H1 (cell line): ENCODE results near the gene PFN4. TPM values are rescaled to one million over a fixed set of nuclear protein-coding genes. Genes with fewer than 3 reads are reported as not detected.

Source experiments
- CTCF ChIA-PET: fragments of 300-600 bp; sonication (Branson Sonifier 250); formaldehyde crosslinking; loops from one replicate; lab custom pipeline; 2021; ENCODE audit not compliant: partially characterized antibody; lab: Charles Lee
- POLR2A ChIA-PET: fragments of 300-600 bp; sonication (Branson Sonifier 250); formaldehyde crosslinking; loops from one replicate; lab custom pipeline; 2021; ENCODE audit warnings: inconsistent platforms; ENCODE audit not compliant: partially characterized antibody; lab: Charles Lee
- DNase-seq, 2 experiments: peaks; one replicate each; pipeline versions ENCODE4 v3.0.0 to v3.0.0-alpha.2; 2010 to 2022; ENCODE audit warnings: low spot score in 2 of 2, low read depth in 1 of 2, mixed read lengths in 1 of 2
- FAIRE-seq: peaks from 2 replicates; lab custom pipeline; 2011; peaks lifted over from hg19 to GRCh38; lab: Jason Lieb, UNC
- H2AFZ ChIP-seq: 2 replicates; pipeline ENCODE4 v1.8.1; 2012; ENCODE audit warnings: low read length, inconsistent platforms
- H2AK5ac ChIP-seq: 2 replicates; pipeline ENCODE4 v1.6.1; 2013; ENCODE audit warnings: low read depth, low read length
- H2BK120ac ChIP-seq: replicated peaks from 2 replicates; pipeline ENCODE3; 2013; ENCODE audit warnings: low read depth, low read length, inconsistent platforms
- H2BK12ac ChIP-seq: 2 replicates; pipeline ENCODE4 v1.6.1; 2013; ENCODE audit warnings: low read depth, low read length
- H2BK15ac ChIP-seq: 2 replicates; pipeline ENCODE4 v1.6.1; 2013; ENCODE audit warnings: low read length
- H2BK20ac ChIP-seq: 2 replicates; pipeline ENCODE4 v1.6.1; 2013; ENCODE audit warnings: low read length
- H2BK5ac ChIP-seq: 2 replicates; pipeline ENCODE4 v1.6.1; 2013; ENCODE audit warnings: low read depth, low read length
- H3K14ac ChIP-seq: 2 replicates; pipeline ENCODE4 v1.6.1; 2013; ENCODE audit warnings: inconsistent platforms; ENCODE audit not compliant: insufficient read length
- H3K18ac ChIP-seq: 2 replicates; pipeline ENCODE4 v1.6.1; 2013; ENCODE audit warnings: low read length; ENCODE audit errors: extremely low read depth
- H3K23ac ChIP-seq: 2 replicates; pipeline ENCODE4 v1.6.1; 2013; ENCODE audit warnings: inconsistent platforms; ENCODE audit not compliant: insufficient read length
- H3K23me2 ChIP-seq: 2 replicates; pipeline ENCODE4 v1.6.1; 2013; ENCODE audit warnings: low read depth, low read length
- H3K27ac ChIP-seq: 2 replicates; pipeline ENCODE4 v1.6.1; 2011; ENCODE audit warnings: low read depth, low read length, inconsistent platforms
- H3K27me3 ChIP-seq, 4 experiments: replicated peaks in 1 of 4; 1 replicate in 1 of 4; 2 replicates in 3 of 4; pipeline versions ENCODE4 v1.6.1 to v1.8.1; 2011 to 2013; ENCODE audit warnings: low read length in 3 of 4, mild to moderate bottlenecking in 3 of 4, inconsistent platforms in 2 of 4, mixed read lengths in 2 of 4, moderate library complexity in 1 of 4; ENCODE audit not compliant: control insufficient read depth in 3 of 4, insufficient read depth in 3 of 4; ENCODE audit errors: extremely low read depth in 1 of 4
- H3K36me3 ChIP-seq, 4 experiments: 2 replicates each; pipeline versions ENCODE4 v1.6.1 to v1.8.1; 2011 to 2013; ENCODE audit warnings: mild to moderate bottlenecking in 4 of 4, low read length in 3 of 4, moderate library complexity in 2 of 4, control low read depth in 1 of 4, inconsistent platforms in 1 of 4; ENCODE audit not compliant: insufficient read depth in 4 of 4, control insufficient read depth in 2 of 4
- H3K4ac ChIP-seq: replicated peaks from 2 replicates; pipeline ENCODE3; 2013; ENCODE audit warnings: low read length, low read depth, mixed read lengths, inconsistent platforms; ENCODE audit not compliant: insufficient read length
- H3K4me1 ChIP-seq, 4 experiments: replicated peaks in 1 of 4; 1 replicate in 1 of 4; 2 replicates in 3 of 4; pipeline versions ENCODE4 v1.6.1 to v1.8.1; 2011 to 2013; ENCODE audit warnings: low read length in 3 of 4, inconsistent platforms in 2 of 4, mixed read lengths in 1 of 4; ENCODE audit not compliant: insufficient read depth in 4 of 4, control insufficient read depth in 3 of 4
- H3K4me2 ChIP-seq, 2 experiments: 2 replicates each; pipeline versions ENCODE4 v1.6.1 to v1.8.1; 2011 to 2013; ENCODE audit warnings: low read depth in 2 of 2, low read length in 2 of 2, control low read depth in 1 of 2, inconsistent platforms in 1 of 2, mild to moderate bottlenecking in 1 of 2; ENCODE audit not compliant: insufficient read depth in 1 of 2
- H3K4me3 ChIP-seq, 4 experiments: fragments of 200-600, 300-600 bp in 1 of 4; sonication (generic), shearing (Covaris generic), sonication (Bioruptor Twin) in 1 of 4; 2 replicates each; pipeline versions ENCODE4 v1.5.1 to v1.8.1; 2011 to 2016; ENCODE audit warnings: low read length in 4 of 4, low read depth in 3 of 4, control low read depth in 2 of 4, inconsistent platforms in 2 of 4, mild to moderate bottlenecking in 2 of 4, mixed read lengths in 1 of 4, moderate library complexity in 1 of 4; ENCODE audit not compliant: insufficient read depth in 2 of 4; ENCODE audit errors: extremely low read depth in 1 of 4
- H3K56ac ChIP-seq: replicated peaks from 2 replicates; pipeline ENCODE3; 2013; ENCODE audit warnings: low read depth, mild to moderate bottlenecking, mixed read lengths, low read length, inconsistent platforms; ENCODE audit not compliant: insufficient read length
- H3K79me1 ChIP-seq: 2 replicates; pipeline ENCODE4 v1.6.1; 2013; ENCODE audit warnings: low read depth, low read length, control low read depth
- H3K79me2 ChIP-seq, 2 experiments: 2 replicates each; pipeline versions ENCODE4 v1.6.1 to v1.8.1; 2012 to 2013; ENCODE audit warnings: low read length in 2 of 2, mild to moderate bottlenecking in 2 of 2, inconsistent platforms in 1 of 2; ENCODE audit not compliant: insufficient read depth in 2 of 2, control insufficient read depth in 1 of 2
- H3K9ac ChIP-seq, 4 experiments: replicated peaks in 1 of 4; 1 replicate in 1 of 4; 2 replicates in 3 of 4; pipeline versions ENCODE4 v1.6.1 to v1.8.1; 2011 to 2013; ENCODE audit warnings: low read depth in 3 of 4, low read length in 3 of 4, control low read depth in 2 of 4, mild to moderate bottlenecking in 2 of 4, moderate library complexity in 2 of 4, inconsistent platforms in 1 of 4; ENCODE audit errors: extremely low read depth in 1 of 4
- H3K9me3 ChIP-seq, 2 experiments: 2 replicates each; pipeline versions ENCODE4 v1.6.1 to v1.8.1; 2012 to 2013; ENCODE audit warnings: mild to moderate bottlenecking in 2 of 2, moderate library complexity in 2 of 2, control low read depth in 1 of 2, inconsistent platforms in 1 of 2, low read depth in 1 of 2, low read length in 1 of 2, mixed read lengths in 1 of 2; ENCODE audit not compliant: insufficient read depth in 2 of 2
- H4K20me1 ChIP-seq, 2 experiments: replicated peaks in 1 of 2; 2 replicates each; pipeline versions ENCODE3 to v1.8.1; 2011 to 2013; ENCODE audit warnings: inconsistent platforms in 2 of 2, low read length in 2 of 2, mild to moderate bottlenecking in 1 of 2; ENCODE audit not compliant: insufficient read depth in 2 of 2, control insufficient read depth in 1 of 2
- H4K5ac ChIP-seq: 2 replicates; pipeline ENCODE4 v1.6.1; 2013; ENCODE audit warnings: low read length, low read depth, mixed read lengths, inconsistent platforms; ENCODE audit not compliant: insufficient read length
- H4K8ac ChIP-seq: 2 replicates; pipeline ENCODE4 v1.8.0; 2013; ENCODE audit warnings: mild to moderate bottlenecking, moderate library complexity, low read length, inconsistent platforms; ENCODE audit not compliant: insufficient read depth; ENCODE audit errors: extremely low read depth
- H4K91ac ChIP-seq: replicated peaks from 2 replicates; pipeline ENCODE3; 2013; ENCODE audit warnings: low read length, mixed read lengths, inconsistent platforms; ENCODE audit not compliant: insufficient read length
- CEBPB ChIP-seq: IDR thresholded peaks from 2 replicates; pipeline ENCODE4 v1.6.1; 2012; ENCODE audit warnings: low read depth, low read length
- CHD1 ChIP-seq: IDR thresholded peaks from 2 replicates; pipeline ENCODE4 v1.6.1; 2012; ENCODE audit warnings: low read depth, low read length, improper control_type of control experiment
- CTCF ChIP-seq, 3 experiments: IDR thresholded peaks; 1 replicate in 2 of 3; 2 replicates in 1 of 3; pipeline versions ENCODE4 v1.5.1 to v1.6.1; 2011; ENCODE audit warnings: low read length in 3 of 3, mild to moderate bottlenecking in 3 of 3, inconsistent platforms in 2 of 3, low read depth in 1 of 3, moderate library complexity in 1 of 3; ENCODE audit not compliant: insufficient read depth in 1 of 3; ENCODE audit errors: control extremely low read depth in 1 of 3
- HDAC2 ChIP-seq, 2 experiments: fragments of 300-600 bp in 1 of 2; sonication (generic) in 1 of 2; IDR thresholded peaks; 2 replicates each; pipeline ENCODE4 v1.6.1; 2011 to 2012; ENCODE audit warnings: low read depth in 2 of 2, low read length in 2 of 2, mild to moderate bottlenecking in 2 of 2, moderate library complexity in 2 of 2, borderline replicate concordance in 1 of 2, inconsistent platforms in 1 of 2
- SIRT6 ChIP-seq: IDR thresholded peaks from one replicate; pipeline ENCODE4 v1.7.1; 2012; ENCODE audit warnings: low read length, inconsistent platforms
- SRF ChIP-seq: IDR thresholded peaks from 2 replicates; pipeline ENCODE4 v1.6.1; 2011; ENCODE audit warnings: mild to moderate bottlenecking, low read depth, low read length, moderate library complexity
- whole genome bisulfite sequencing, 2 experiments: shearing (Covaris generic) in 1 of 2; methylation state at CpG; one replicate each; pipeline versions ENCODE4 v1.1.6 to v1.1.7; 2013 to 2015; ENCODE audit warnings: low lambda C conversion rate in 2 of 2, mixed read lengths in 2 of 2, inconsistent platforms in 1 of 2, low coverage in 1 of 2, missing lambda C conversion rate in 1 of 2; ENCODE audit not compliant: insufficient replicate concordance in 2 of 2, insufficient coverage in 1 of 2, insufficient read length in 1 of 2; ENCODE audit errors: extremely low coverage in 1 of 2, missing lambda C conversion rate in 1 of 2; 5-methylcytosine and 5-hydroxymethylcytosine counted together
- polyA plus RNA-seq, 7 experiments: library from polyadenylated mRNA; depleted of rRNA in 3 of 7; stranded (reverse) in 5 of 7; unstranded in 2 of 7; fragments of >200 nt in 5 of 7; fragments of 200-250 nt in 2 of 7; gene quantifications; 1 replicate in 5 of 7; 2 replicates in 1 of 7; 4 replicates in 1 of 7; pipeline versions ENCODE4 v1.2.1 to v1.2.3, GENCODE V29; 2011 to 2013; ENCODE audit warnings: missing spikeins in 2 of 7, mixed read lengths in 2 of 7
- total RNA-seq: library from RNA; stranded (reverse); fragmentation: NEBNext Ultra II Directional; extraction: Animal tissue kit (Norgen Biotek cat#: 25700); gene quantifications from 2 replicates; pipeline ENCODE4 v1.2.1, GENCODE V29; 2021

Gene PFN4
- total and polyA plus RNA-seq, 2 of the 8 experiments (the other 6 are each of a cell fraction or from before 2014, with no cell fraction given), result not detected

DNA sequence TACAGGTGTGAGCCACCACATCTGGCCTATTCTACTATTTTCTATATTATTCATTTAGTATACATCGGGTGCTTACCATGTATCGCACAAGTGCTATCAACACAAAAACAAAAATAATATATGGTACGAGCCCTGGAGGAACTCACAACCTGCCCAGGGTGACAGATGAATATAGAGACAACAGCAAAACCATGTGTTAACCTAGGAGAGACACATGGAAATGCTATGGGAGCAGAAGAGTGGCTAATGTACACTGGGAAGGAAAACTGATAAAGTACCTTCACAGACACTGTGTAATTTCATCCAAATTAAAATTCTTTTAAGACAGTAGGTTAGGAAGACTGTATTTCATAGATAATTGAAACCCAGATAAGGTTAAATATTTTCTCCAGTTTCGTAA, 50.9 kb downstream of the PFN4 start:
- no peak overlapping the region for H3K4me2 ChIP-seq
- no peaks in the 10 kb centered on the region for H3K27me3 ChIP-seq
- POLR2A ChIA-PET, result interaction anchor here (1.0 to 2.8 kb wide), 7 partner anchors 8 to 145 kb away, joined by 4 to 14 read pairs (median 5); partner anchors contain the start of genes ATAD2B, TP53I3 and WDCP
- TF ChIP-seq CHD1 (no peak), HDAC2 (IDR thresholded peaks at IDR 0.05; ENCODE audit: borderline replicate concordance in 1 of 2, low read depth in 2 of 2, low read length in 2 of 2) (no peak), CTCF (IDR thresholded peaks at IDR 0.05; ENCODE audit: control extremely low read depth in 1 of 3, insufficient read depth in 1 of 3, low read depth in 1 of 3, low read length in 3 of 3) (no peak), SIRT6 (no peak), CEBPB (no peak), SRF (no peak)

More for the DNA sequence above, 50.9 kb downstream of the PFN4 start:
- CTCF ChIA-PET, result interaction anchor here (0.6 to 1.3 kb wide), 2 partner anchors 11 to 58 kb away, joined by 3 to 8 read pairs; no protein-coding TSS in a partner anchor
- no peak overlapping the region for H4K5ac ChIP-seq
- peaks cover 0 to 2% (median 0%) of the 10 kb centered on the region in 4 experiments; a peak in 2 of 7 replicates for H3K4me1 ChIP-seq
- FAIRE-seq (no peak), DNase-seq (no peak)
- no peak overlapping the region for H3K23ac ChIP-seq
- no peak overlapping the region for H2AFZ ChIP-seq
- no peak overlapping the region for H2BK120ac ChIP-seq
- no peak overlapping the region for H3K27ac ChIP-seq
- no peak overlapping the region for H3K4me3 ChIP-seq
- H3K18ac ChIP-seq, result no peak overlapping the region
- no peak overlapping the region for H2BK5ac ChIP-seq
- H4K20me1 ChIP-seq, result peaks cover 0 to 2% of the 10 kb centered on the region in 2 experiments
- 90% methylated on average over 4 of the region's 4 CpGs; no CpG with 5 or more reads in 1 of the 2 experiments for WGBS, 2 experiments
- H3K14ac ChIP-seq, result no peak overlapping the region
- no peak overlapping the region for H3K56ac ChIP-seq
- no peak overlapping the region for H4K8ac ChIP-seq
- H2BK12ac ChIP-seq, result no peak overlapping the region
- H3K9ac ChIP-seq, result no peak overlapping the region
- no peak overlapping the region for H2AK5ac ChIP-seq
- no peak overlapping the region for H2BK15ac ChIP-seq
- no peaks in the 10 kb centered on the region; the same call in 1 of the 2 replicates for H3K79me1 ChIP-seq
- H3K36me3 ChIP-seq, result peaks cover 0 to 40% (median 24%) of the 10 kb centered on the region in 4 experiments; a peak in 7 of 8 replicates
- H2BK20ac ChIP-seq, result no peak overlapping the region
- H3K9me3 ChIP-seq, result no peaks in the 10 kb centered on the region
- H3K23me2 ChIP-seq, result peaks cover under 1% of the 10 kb centered on the region; the same call in 1 of the 2 replicates
- peaks cover 0 to 27% of the 10 kb centered on the region in 2 experiments; a peak in 2 of 4 replicates for H3K79me2 ChIP-seq
- no peak overlapping the region for H4K91ac ChIP-seq
- no peak overlapping the region for H3K4ac ChIP-seq
